CD4-positive, alpha-beta memory T cell (primary cell): ENCODE data around the gene WDR3. TPM values are rescaled to one million over a fixed set of nuclear protein-coding genes. Genes with fewer than 3 reads are reported as not detected.

Experiments
- CTCF ChIA-PET: fragments of 350-600 bp; sonication (Branson Sonifier 250); formaldehyde crosslinking; loops from one replicate; lab custom pipeline; 2021; ENCODE audit warnings: inconsistent platforms; ENCODE audit not compliant: partially characterized antibody; lab: Charles Lee
- POLR2A ChIA-PET: fragments of 350-600 bp; sonication (Branson Sonifier 250); formaldehyde crosslinking; loops from one replicate; lab custom pipeline; 2021; ENCODE audit not compliant: partially characterized antibody; lab: Charles Lee
- DNase-seq, 5 donors: peaks; one replicate each; pipeline versions ENCODE4 v3.0.0 to v3.0.0-alpha.2; 2020 to 2022; ENCODE audit warnings: mixed read lengths in 1 of 5
- H3K27ac ChIP-seq: one replicate; pipeline ENCODE4 v1.7.0; 2013; ENCODE audit warnings: low read depth, low read length
- H3K27me3 ChIP-seq: 2 replicates; pipeline ENCODE4 v1.7.0; 2013; ENCODE audit warnings: mild to moderate bottlenecking, low read length, moderate library complexity; ENCODE audit not compliant: insufficient read depth
- H3K36me3 ChIP-seq: 2 replicates; pipeline ENCODE4 v1.7.0; 2013; ENCODE audit warnings: mild to moderate bottlenecking, low read length, moderate library complexity; ENCODE audit not compliant: insufficient read depth
- H3K4me1 ChIP-seq: 2 replicates; pipeline ENCODE4 v1.7.0; 2013; ENCODE audit warnings: mild to moderate bottlenecking, low read length, moderate library complexity; ENCODE audit not compliant: insufficient read depth
- H3K4me3 ChIP-seq, 2 donors: one replicate each; pipeline ENCODE4 v1.7.0; 2013; ENCODE audit warnings: low read length in 2 of 2, mild to moderate bottlenecking in 1 of 2
- H3K9me3 ChIP-seq, 2 donors: one replicate each; pipeline ENCODE4 v1.7.0; 2013; ENCODE audit warnings: low read length in 2 of 2, control low read depth in 1 of 2; ENCODE audit not compliant: control insufficient read depth in 1 of 2
- H3K27ac Mint-ChIP-seq, 7 donors: one replicate each; pipeline ENCODE4 v1.8.0; 2020 to 2021; ENCODE audit warnings: mixed read lengths in 7 of 7, mild to moderate bottlenecking in 6 of 7, inconsistent platforms in 3 of 7, moderate library complexity in 3 of 7
- H3K27me3 Mint-ChIP-seq, 2 donors: one replicate each; pipeline ENCODE4 v1.8.0; 2020 to 2021; ENCODE audit warnings: mixed read lengths in 2 of 2
- H3K36me3 Mint-ChIP-seq, 2 donors: one replicate each; pipeline ENCODE4 v1.8.0; 2020 to 2021; ENCODE audit warnings: mixed read lengths in 2 of 2, inconsistent platforms in 1 of 2, mild to moderate bottlenecking in 1 of 2
- H3K4me1 Mint-ChIP-seq, 4 donors: one replicate each; pipeline ENCODE4 v1.8.0; 2020 to 2021; ENCODE audit warnings: mixed read lengths in 4 of 4, mild to moderate bottlenecking in 1 of 4
- H3K4me3 Mint-ChIP-seq, 8 donors: one replicate each; pipeline ENCODE4 v1.8.0; 2020 to 2021; ENCODE audit warnings: mixed read lengths in 8 of 8, mild to moderate bottlenecking in 7 of 8, moderate library complexity in 6 of 8, inconsistent platforms in 3 of 8
- H3K9me3 Mint-ChIP-seq, 8 donors: one replicate each; pipeline ENCODE4 v1.8.0; 2020 to 2021; ENCODE audit warnings: mixed read lengths in 8 of 8, mild to moderate bottlenecking in 5 of 8, inconsistent platforms in 3 of 8, moderate library complexity in 1 of 8
- intact Hi-C: fragments of 100-400 bp; cut with micrococcal nuclease; formaldehyde crosslinking; loops from one replicate; pipeline ENCODE4 v1.15.1; 2023
- polyA plus RNA-seq, 2 donors: library from polyadenylated mRNA; unstranded; fragments of 300-500 nt; fragmentation: Illumina TruSeq; gene quantifications; one replicate each; pipeline ENCODE4 v1.2.3, GENCODE V29; 2021
- total RNA-seq, 2 experiments: library from RNA; stranded (reverse); gene quantifications; one replicate each; pipeline ENCODE4 v1.2.3, GENCODE V29; 2021

The WDR3 gene
- total and polyA plus RNA-seq, 4 experiments from 2014 or later = 26.5 to 42.7 (median 28.8) TPM

- Histone ChIP-seq H3K27me3 (no peaks in the 10 kb centered on the region), H3K4me1 (no peaks in the 10 kb centered on the region), H3K9me3 (no peaks in the 10 kb centered on the region), H3K27ac (no peak overlapping the region), H3K36me3 (no peaks in the 10 kb centered on the region), H3K4me3 (no peak overlapping the region)
- no peak overlapping the region for H3K4me3 Mint-ChIP-seq
- no peaks in the 10 kb centered on the region for H3K36me3 Mint-ChIP-seq
- no peaks in the 10 kb centered on the region for H3K4me1 Mint-ChIP-seq
- ChIA-PET CTCF (no interaction called here), POLR2A (no interaction called here)
- DNase-seq = no peak
- no peak overlapping the region for H3K27ac Mint-ChIP-seq
- H3K9me3 Mint-ChIP-seq = peaks cover 0 to 19% (median 11%) of the 10 kb centered on the region in 8 donors
- intact Hi-C loops = no loop called here
- H3K27me3 Mint-ChIP-seq = peaks cover 9 to 14% of the 10 kb centered on the region in 2 donors
Observed at GRCh38 chr1:118004312-118004711, 74.8 kb downstream of the WDR3 start.

- Histone ChIP-seq H3K36me3 (no peaks in the 10 kb centered on the region), H3K4me3 (no peak overlapping the region), H3K27me3 (no peaks in the 10 kb centered on the region), H3K4me1 (no peaks in the 10 kb centered on the region), H3K27ac (no peak overlapping the region), H3K9me3 (no peaks in the 10 kb centered on the region)
- Mint-ChIP-seq H3K4me1 (no peaks in the 10 kb centered on the region), H3K27me3 (peaks cover 8 to 13% of the 10 kb centered on the region in 2 donors), H3K9me3 (peaks cover 0 to 11% (median 3%) of the 10 kb centered on the region in 8 donors), H3K27ac (no peak overlapping the region), H3K4me3 (no peak overlapping the region), H3K36me3 (no peaks in the 10 kb centered on the region)
- DNase-seq = no peak
- CTCF ChIA-PET = no interaction called here
- intact Hi-C loops = no loop called here
- POLR2A ChIA-PET = no interaction called here
Observed at GRCh38 chr1:118007391-118007790, 77.9 kb downstream of the WDR3 start.

GRCh38 chr1:118008011-118008410, 78.5 kb downstream of the WDR3 start:
- Mint-ChIP-seq H3K27ac (no peak overlapping the region), H3K27me3 (peaks cover 8 to 13% of the 10 kb centered on the region in 2 donors), H3K4me3 (no peak overlapping the region), H3K4me1 (no peaks in the 10 kb centered on the region), H3K36me3 (no peaks in the 10 kb centered on the region), H3K9me3 (peaks cover 0 to 11% (median 3%) of the 10 kb centered on the region in 8 donors)
- Histone ChIP-seq H3K27me3 (no peaks in the 10 kb centered on the region), H3K4me1 (no peaks in the 10 kb centered on the region), H3K27ac (no peak overlapping the region), H3K9me3 (no peaks in the 10 kb centered on the region), H3K4me3 (no peak overlapping the region), H3K36me3 (no peaks in the 10 kb centered on the region)
- ChIA-PET POLR2A (no interaction called here), CTCF (no interaction called here)
- DNase-seq = no peak
- intact Hi-C loops = no loop called here

- no peak overlapping the region for H3K27ac ChIP-seq
- Mint-ChIP-seq H3K27me3 (peaks cover 4 to 23% of the 10 kb centered on the region in 2 donors), H3K4me3 (no peak overlapping the region), H3K36me3 (no peaks in the 10 kb centered on the region), H3K27ac (no peak overlapping the region), H3K4me1 (no peaks in the 10 kb centered on the region), H3K9me3 (peaks cover 0 to 4% (median 0%) of the 10 kb centered on the region in 8 donors)
- intact Hi-C loops = no loop called here
- H3K27me3 ChIP-seq = no peaks in the 10 kb centered on the region
- H3K4me3 ChIP-seq = no peak overlapping the region
- no peak for DNase-seq
- ChIA-PET POLR2A (no interaction called here), CTCF (no interaction called here)
- H3K36me3 ChIP-seq = no peaks in the 10 kb centered on the region
- no peaks in the 10 kb centered on the region for H3K4me1 ChIP-seq
- no peaks in the 10 kb centered on the region for H3K9me3 ChIP-seq
Observed at GRCh38 chr1:118012515-118013124, 83.1 kb downstream of the WDR3 start.

- H3K9me3 ChIP-seq = no peaks in the 10 kb centered on the region
- H3K27ac ChIP-seq = no peak overlapping the region
- Mint-ChIP-seq H3K27me3 (peaks cover 3 to 25% of the 10 kb centered on the region in 2 donors), H3K27ac (no peak overlapping the region), H3K4me3 (no peak overlapping the region), H3K36me3 (no peaks in the 10 kb centered on the region), H3K9me3 (peaks cover 0 to 4% (median 0%) of the 10 kb centered on the region in 8 donors), H3K4me1 (no peaks in the 10 kb centered on the region)
- H3K4me1 ChIP-seq = no peaks in the 10 kb centered on the region
- no peak overlapping the region for H3K4me3 ChIP-seq
- intact Hi-C loops = no loop called here
- no peaks in the 10 kb centered on the region for H3K36me3 ChIP-seq
- CTCF ChIA-PET = no interaction called here
- DNase-seq = no peak
- H3K27me3 ChIP-seq = no peaks in the 10 kb centered on the region
- POLR2A ChIA-PET = no interaction called here
Observed at GRCh38 chr1:118013336-118013735, 83.8 kb downstream of the WDR3 start.

- H3K9me3 ChIP-seq = no peaks in the 10 kb centered on the region
- no peaks in the 10 kb centered on the region for H3K27me3 ChIP-seq
- Mint-ChIP-seq H3K4me1 (no peaks in the 10 kb centered on the region), H3K36me3 (no peaks in the 10 kb centered on the region), H3K27me3 (peaks cover 3 to 25% of the 10 kb centered on the region in 2 donors), H3K4me3 (no peak overlapping the region), H3K9me3 (peaks cover 0 to 4% (median 0%) of the 10 kb centered on the region in 8 donors), H3K27ac (no peak overlapping the region)
- POLR2A ChIA-PET = no interaction called here
- intact Hi-C loops = no loop called here
- H3K4me3 ChIP-seq = no peak overlapping the region
- CTCF ChIA-PET = no interaction called here
- H3K27ac ChIP-seq = no peak overlapping the region
- no peaks in the 10 kb centered on the region for H3K36me3 ChIP-seq
- DNase-seq = no peak
- no peaks in the 10 kb centered on the region for H3K4me1 ChIP-seq
Observed at GRCh38 chr1:118013938-118014337, 84.4 kb downstream of the WDR3 start.
